LNCAP (cell line): ENCODE data around the gene TMEM263.

Source experiments
- CTCF ChIP-seq: fragments of 450-650 bp; IDR thresholded peaks from 2 replicates; pipeline ENCODE4 v1.5.1; 2017; ENCODE audit warnings: mild to moderate bottlenecking

The TMEM263 gene

DNA sequence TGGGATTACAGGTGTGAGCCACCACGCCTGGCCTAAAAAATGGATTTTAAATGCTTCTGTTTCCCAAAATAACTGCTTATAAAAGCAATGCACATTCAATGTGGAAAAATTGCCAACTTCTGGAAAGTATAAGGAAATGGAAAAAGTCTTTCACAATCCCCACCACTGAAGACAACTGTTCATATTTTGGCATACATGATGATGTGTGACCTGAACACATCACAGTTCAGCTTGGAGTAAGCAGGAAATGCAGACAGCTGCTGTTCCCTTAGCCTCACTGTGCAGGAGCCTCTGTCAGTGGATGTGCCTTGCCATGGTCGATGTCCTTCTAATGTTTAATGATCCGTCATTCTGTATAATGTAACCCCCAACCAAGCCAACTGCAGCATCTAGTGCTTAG lies 26.1 kb downstream of the TMEM263 start:
- no peak for TF ChIP-seq CTCF

DNA sequence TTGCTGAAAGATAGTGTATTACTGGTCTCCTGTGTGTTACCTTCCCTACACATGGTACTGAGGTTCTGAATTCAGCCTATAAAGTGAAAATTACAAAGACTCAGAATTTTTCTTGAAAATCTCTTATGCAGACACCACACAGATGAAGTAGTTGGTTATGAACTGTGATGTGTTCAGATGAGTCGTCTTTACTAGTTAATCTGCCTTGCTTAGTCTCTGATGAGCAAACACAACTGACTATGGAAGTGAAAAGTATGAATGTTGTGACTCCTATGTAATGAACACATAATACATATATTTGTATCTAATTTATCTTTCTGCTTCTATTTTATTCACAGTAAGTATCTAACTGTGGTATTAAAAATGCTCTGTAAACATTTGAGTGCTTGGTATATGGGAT lies 26.5 kb downstream of the TMEM263 start:
- no peak for TF ChIP-seq CTCF

DNA sequence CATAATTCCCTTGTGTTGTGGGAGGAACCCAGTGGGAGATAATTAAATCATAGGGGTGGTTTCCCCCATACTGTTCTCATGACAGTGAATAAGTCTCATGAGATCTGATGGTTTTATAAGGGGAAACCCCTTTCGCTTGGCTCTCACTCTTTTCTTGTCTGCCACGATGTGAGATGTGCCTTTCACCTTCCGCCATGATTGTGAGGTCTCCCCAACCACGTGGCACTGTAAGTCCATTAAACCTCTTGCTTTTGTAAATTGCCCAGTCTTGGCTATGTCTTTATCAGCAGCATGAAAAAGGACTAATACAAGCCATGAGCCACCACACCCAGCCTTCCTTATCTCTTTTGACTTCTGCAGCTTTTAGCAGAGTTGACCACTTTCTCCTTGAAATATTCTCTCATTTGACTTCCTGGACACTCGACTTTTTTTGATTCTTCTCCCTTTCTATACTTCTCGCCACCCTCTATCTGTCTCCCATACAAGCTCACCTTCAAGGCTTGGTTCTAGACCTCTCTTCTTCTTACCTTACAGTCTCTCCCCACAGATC lies 29.0 kb downstream of the TMEM263 start:
- TF ChIP-seq CTCF, result no peak

- TF ChIP-seq CTCF, result no peak
These were observed 29.8 kb downstream of the TMEM263 start for GRCh38 chr12:106985479-106985878.

- TF ChIP-seq CTCF, result no peak
These were observed 30.4 kb downstream of the TMEM263 start for GRCh38 chr12:106986135-106986534.

DNA sequence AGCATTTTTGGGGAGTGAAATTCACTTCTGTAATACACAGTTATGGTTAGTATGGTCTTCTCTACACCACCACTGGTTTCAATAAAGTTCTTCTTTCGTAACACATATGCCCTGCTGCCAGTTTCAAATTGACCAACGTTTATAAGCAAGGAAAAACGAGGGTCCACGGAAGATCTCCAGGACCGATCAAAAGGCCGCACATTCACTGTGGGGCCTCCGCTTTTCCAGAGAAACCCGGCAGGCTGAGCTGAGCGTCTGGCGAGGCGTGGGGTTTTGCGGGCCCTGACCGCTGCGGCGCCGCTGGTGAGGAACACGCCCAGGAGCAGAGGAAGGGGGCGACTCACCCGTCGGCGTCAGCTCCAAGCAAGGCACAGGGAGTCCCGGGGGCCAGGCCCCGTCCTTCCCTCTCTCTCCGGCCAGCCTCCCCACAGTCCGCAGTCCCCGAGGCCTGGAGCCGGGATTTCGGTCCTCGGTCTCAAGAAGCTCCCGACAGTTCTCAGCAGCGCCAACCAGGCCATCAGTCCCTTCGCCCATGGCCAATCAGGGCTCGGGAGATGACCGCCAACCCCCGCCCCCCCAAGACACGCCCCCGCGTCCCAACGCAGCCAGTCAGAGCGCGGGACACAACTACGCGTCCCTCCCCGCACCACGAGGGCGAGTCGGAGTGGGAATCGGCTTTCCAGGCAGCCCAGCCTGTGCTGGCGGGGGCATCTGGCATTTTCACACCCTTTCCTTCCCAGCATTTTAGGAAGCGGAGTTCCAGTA lies 31.1 kb downstream of the TMEM263 start, which contains the start of gene MTERF2:
Gene MTERF2, minus strand, starts transcription at position 522 of the 765 bp plus-strand sequence. CDS start 8,432 bp downstream, outside the sequence.
- TF ChIP-seq CTCF, result no peak

GRCh38 chr12:106987846-106988245 lies 32.1 kb downstream of the TMEM263 start:
- TF ChIP-seq CTCF, result no peak
